Psoas muscle (tissue), 8 donors: ENCODE results near the gene UBQLN3. TPM values are rescaled to one million over a fixed set of nuclear protein-coding genes. Genes with fewer than 3 reads are reported as not detected.

Experiments
- ATAC-seq, 4 donors: fragments of 200-7000 bp; cut with Tn5 transposase; one replicate each; pipeline ENCODE4 v1.9.1; 2020; ENCODE audit warnings: moderate library complexity in 3 of 4, mild to moderate bottlenecking in 2 of 4
- DNase-seq, 2 donors: peaks; one replicate each; pipeline ENCODE4 v3.0.0-alpha.2; 2020
- H3K27ac ChIP-seq: fragments of 200-600 bp; one replicate; pipeline ENCODE4 v1.8.0; 2022
- H3K27me3 ChIP-seq, 3 donors: fragments of 200-600 bp in 1 of 3; one replicate each; pipeline versions ENCODE4 v1.6.1 to v1.8.0; 2013 to 2022; ENCODE audit warnings: low read length in 2 of 3, mild to moderate bottlenecking in 2 of 3, moderate library complexity in 1 of 3; ENCODE audit not compliant: insufficient read depth in 3 of 3
- H3K36me3 ChIP-seq, 2 donors: fragments of 200-600 bp in 1 of 2; one replicate each; pipeline versions ENCODE4 v1.6.1 to v1.8.0; 2013 to 2022; ENCODE audit warnings: low read depth in 1 of 2, mild to moderate bottlenecking in 1 of 2, moderate library complexity in 1 of 2; ENCODE audit not compliant: insufficient read depth in 1 of 2
- H3K4me1 ChIP-seq: fragments of 200-600 bp; one replicate; pipeline ENCODE4 v1.8.0; 2022
- H3K4me3 ChIP-seq: fragments of 200-600 bp; one replicate; pipeline ENCODE4 v1.8.0; 2022; ENCODE audit warnings: mild to moderate bottlenecking
- H3K9me3 ChIP-seq: fragments of 200-600 bp; one replicate; pipeline ENCODE4 v1.8.0; 2022
- WGBS, 3 donors: extraction: QIAGEN DNeasy Blood & Tissue Kit; methylation state at CpG; one replicate each; pipeline versions ENCODE4 v1.1.6 to v1.1.7; 2013; 5-methylcytosine and 5-hydroxymethylcytosine counted together
- intact Hi-C, 2 donors: fragments of 100-400 bp; cut with DNase I; formaldehyde crosslinking; loops; one replicate each; pipeline versions ENCODE4 v1.11.0 to v1.14.2; 2022
- polyA plus RNA-seq, 3 donors: library from polyadenylated mRNA; stranded (reverse); fragments of 200-250 nt; gene quantifications; one replicate each; pipeline ENCODE4 v1.2.3, GENCODE V29; 2013
- total RNA-seq, 4 donors: library from RNA; stranded (reverse); fragmentation: NEBNext Ultra II Directional in 2 of 4; extraction: Animal tissue kit (Norgen Biotek cat#: 25700) in 2 of 4; gene quantifications; one replicate each; pipeline versions ENCODE4 v1.2.1 to v1.2.4, GENCODE V29; 2021 to 2023
- TF ChIP-seq, protein P1 (sequence below): fragments of 200-600 bp; IDR thresholded peaks from one replicate; pipeline ENCODE4 v1.8.0; 2022; ENCODE audit warnings: antibody characterized with exemption
- donor health status: healthy with polysubstance abuse.
- donor health status: DM: no; HTN: no; CAD: no; lungs with moderate emphysema.
- donor health status: Bipolar disorder and iron deficiency.
- donor health status: healthy.
- donor health status: DM: yes; HTN: yes; CAD: no.
- donor health status: DM: no; HTN: no; CAD: no.
- donor health status: DM: no; HTN: no; CAD: no.
- donor health status: DM: yes; HTN: yes; CAD: no.

UBQLN3 gene
- total and polyA plus RNA-seq, 7 donors: not detected

DNA sequence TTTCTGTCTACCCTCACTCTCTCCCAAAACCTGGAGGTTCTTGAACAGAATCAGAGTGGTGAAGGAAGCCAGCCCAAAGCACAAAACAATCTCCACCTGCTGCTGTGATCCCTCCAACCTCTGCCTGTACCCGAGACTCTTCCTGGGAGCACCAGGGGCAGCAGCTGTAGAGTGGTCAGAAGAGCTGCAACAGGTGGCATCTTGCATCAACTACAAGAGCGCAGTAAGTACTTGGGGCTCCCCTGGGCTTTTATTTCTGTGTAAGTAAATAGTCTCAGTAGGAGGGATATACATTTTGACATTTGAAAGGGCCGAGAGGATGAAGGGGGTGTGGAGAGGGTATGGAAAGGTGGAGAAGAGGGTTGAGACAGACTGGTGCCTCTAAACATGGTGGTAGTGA is 15.0 kb upstream of the UBQLN3 start:
- intact Hi-C loops: no loop called here
- no peaks in the 10 kb centered on the region for H3K27me3 ChIP-seq
- no peak overlapping the region for H3K4me3 ChIP-seq
- TF ChIP-seq, protein P1, sequence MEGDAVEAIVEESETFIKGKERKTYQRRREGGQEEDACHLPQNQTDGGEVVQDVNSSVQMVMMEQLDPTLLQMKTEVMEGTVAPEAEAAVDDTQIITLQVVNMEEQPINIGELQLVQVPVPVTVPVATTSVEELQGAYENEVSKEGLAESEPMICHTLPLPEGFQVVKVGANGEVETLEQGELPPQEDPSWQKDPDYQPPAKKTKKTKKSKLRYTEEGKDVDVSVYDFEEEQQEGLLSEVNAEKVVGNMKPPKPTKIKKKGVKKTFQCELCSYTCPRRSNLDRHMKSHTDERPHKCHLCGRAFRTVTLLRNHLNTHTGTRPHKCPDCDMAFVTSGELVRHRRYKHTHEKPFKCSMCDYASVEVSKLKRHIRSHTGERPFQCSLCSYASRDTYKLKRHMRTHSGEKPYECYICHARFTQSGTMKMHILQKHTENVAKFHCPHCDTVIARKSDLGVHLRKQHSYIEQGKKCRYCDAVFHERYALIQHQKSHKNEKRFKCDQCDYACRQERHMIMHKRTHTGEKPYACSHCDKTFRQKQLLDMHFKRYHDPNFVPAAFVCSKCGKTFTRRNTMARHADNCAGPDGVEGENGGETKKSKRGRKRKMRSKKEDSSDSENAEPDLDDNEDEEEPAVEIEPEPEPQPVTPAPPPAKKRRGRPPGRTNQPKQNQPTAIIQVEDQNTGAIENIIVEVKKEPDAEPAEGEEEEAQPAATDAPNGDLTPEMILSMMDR: no peak
- H3K4me1 ChIP-seq: no peaks in the 10 kb centered on the region
- no peaks in the 10 kb centered on the region for H3K36me3 ChIP-seq
- H3K27ac ChIP-seq: no peak overlapping the region
- H3K9me3 ChIP-seq: no peaks in the 10 kb centered on the region
- ATAC-seq (no peak), DNase-seq (no peak)
- 29 to 44% (median 36%) methylated on average over 3 of the region's 3 CpGs for WGBS, 3 donors

DNA sequence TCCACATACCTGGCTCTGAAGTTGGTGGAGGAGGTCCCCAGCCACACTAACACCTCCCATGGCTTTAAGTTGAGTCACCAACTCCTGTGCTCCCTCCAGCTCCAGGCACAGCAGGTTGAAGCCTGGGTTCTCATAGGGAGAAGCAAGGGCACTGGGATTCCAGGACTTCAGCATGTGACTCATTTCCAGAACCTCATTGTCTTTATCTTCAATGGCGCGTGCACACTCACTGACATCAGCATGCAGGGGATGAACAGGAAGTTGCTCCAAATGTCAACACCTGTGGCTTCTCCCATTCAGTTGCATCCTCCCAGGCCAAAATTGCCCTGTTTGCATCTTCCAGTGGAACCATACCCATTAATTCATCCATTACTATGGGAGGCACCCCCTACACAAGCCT is 12.6 kb upstream of the UBQLN3 start:
- ATAC-seq: no peak
- intact Hi-C loops: no loop called here
- no peaks in the 10 kb centered on the region for H3K27me3 ChIP-seq
- TF ChIP-seq, protein P1: no peak
- no peaks in the 10 kb centered on the region for H3K36me3 ChIP-seq
- no peak overlapping the region for H3K4me3 ChIP-seq
- H3K4me1 ChIP-seq: no peaks in the 10 kb centered on the region
- H3K27ac ChIP-seq: no peak overlapping the region
- 89 to 91% (median 90%) methylated on average over 2 of the region's 2 CpGs for WGBS, 3 donors
- no peaks in the 10 kb centered on the region for H3K9me3 ChIP-seq
- no peak for DNase-seq

DNA sequence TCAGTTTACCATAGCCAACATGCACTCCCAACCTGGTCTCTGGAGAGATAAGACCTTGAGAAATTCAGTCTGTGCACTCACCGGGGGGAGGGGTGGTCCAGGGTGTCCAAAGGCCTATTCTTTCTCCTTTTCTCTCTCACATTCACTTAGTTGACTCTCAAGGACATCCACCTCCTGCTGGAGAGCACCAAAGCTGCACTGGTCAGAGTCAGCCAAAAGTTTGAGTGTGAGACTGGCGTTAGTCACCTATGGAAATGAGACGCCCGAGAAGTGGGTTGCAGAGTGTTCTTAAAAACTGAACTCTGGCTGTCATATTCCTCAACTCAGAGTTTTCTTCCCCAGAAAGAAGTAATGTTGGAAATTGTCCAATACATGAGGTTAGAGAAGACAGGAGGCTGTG is 11.8 kb upstream of the UBQLN3 start:
- Histone ChIP-seq H3K9me3 (no peaks in the 10 kb centered on the region), H3K4me3 (no peak overlapping the region), H3K36me3 (no peaks in the 10 kb centered on the region), H3K4me1 (no peaks in the 10 kb centered on the region), H3K27ac (no peak overlapping the region), H3K27me3 (no peaks in the 10 kb centered on the region)
- WGBS, 3 donors: 92 to 94% (median 93%) methylated on average over 4 of the region's 4 CpGs
- intact Hi-C loops: no loop called here
- ATAC-seq (no peak), DNase-seq (no peak)
- TF ChIP-seq, protein P1: no peak

DNA sequence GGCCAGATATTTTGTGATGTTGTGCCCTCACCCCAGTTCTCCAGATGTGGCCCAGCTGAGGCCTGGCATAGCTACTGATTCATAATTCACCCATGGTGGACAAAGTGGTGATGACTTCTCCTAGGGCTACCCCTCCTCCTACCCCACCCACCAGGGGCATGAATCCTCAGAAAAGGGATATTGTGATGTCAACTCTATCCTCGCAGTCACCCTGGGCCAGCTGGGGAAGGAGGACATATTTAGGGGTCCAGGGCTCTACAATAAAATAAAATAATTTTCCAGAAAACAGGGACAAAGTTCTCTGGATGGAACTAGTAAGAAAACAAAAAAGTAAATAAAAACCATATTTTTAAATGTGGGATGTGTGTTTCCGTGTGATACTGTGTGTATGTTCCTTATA is 6.8 kb upstream of the UBQLN3 start, which contains the start of gene UBQLNL:
UBQLNL (minus strand) TSS at position 101 of the 400 bp plus-strand sequence. CDS start 258 bp downstream, outside the sequence.
- Histone ChIP-seq H3K4me3 (no peak within 1 kb of the TSS), H3K9me3 (no peaks in the 10 kb centered on the region), H3K27ac (no peak within 1 kb of the TSS), H3K4me1 (no peaks in the 10 kb centered on the region), H3K27me3 (no peaks in the 10 kb centered on the region), H3K36me3 (no peaks in the 10 kb centered on the region)
- WGBS, 3 donors: 83 to 89% (median 85%) methylated on average over 2 of the region's 2 CpGs
- no peak for ATAC-seq
- TF ChIP-seq, protein P1: no peak
- intact Hi-C loops: no loop called here
- no peak for DNase-seq

DNA sequence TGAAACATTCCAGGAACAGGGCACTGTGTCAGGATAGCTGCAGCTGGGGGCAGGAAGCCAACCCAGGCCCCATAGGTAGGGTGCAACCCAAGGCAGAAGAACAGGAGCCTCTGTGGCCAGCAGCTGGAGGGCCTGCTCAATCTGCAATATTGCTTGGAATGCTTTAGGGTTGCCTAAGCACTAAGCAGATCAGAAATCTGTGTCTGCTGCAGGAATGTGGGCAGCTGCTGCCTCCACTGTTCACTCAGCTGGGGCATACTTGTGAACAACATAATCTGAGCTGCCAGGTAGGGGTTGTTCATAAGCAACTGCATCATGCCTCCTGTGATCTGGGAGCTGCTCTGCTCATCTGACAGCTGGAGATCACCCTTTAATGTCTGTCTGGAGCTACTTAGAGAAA is 5.1 kb upstream of the UBQLN3 start:
- Histone ChIP-seq H3K27me3 (no peaks in the 10 kb centered on the region), H3K36me3 (no peaks in the 10 kb centered on the region), H3K9me3 (no peaks in the 10 kb centered on the region), H3K4me3 (no peak overlapping the region), H3K27ac (no peak overlapping the region), H3K4me1 (no peaks in the 10 kb centered on the region)
- no peak for DNase-seq
- TF ChIP-seq, protein P1: no peak
- intact Hi-C loops: no loop called here
- ATAC-seq: no peak
